GM12891 (cell line): ENCODE measurements around the gene SNCG.

Experiments
- POLR2A ChIP-seq: IDR thresholded peaks from 2 replicates; pipeline ENCODE4 v1.6.1; 2011; ENCODE audit warnings: low read depth, low read length, control low read depth
- SPI1 ChIP-seq: IDR thresholded peaks from 2 replicates; pipeline ENCODE4 v1.6.1; 2011; ENCODE audit warnings: low read depth, low read length, control low read depth

DNA sequence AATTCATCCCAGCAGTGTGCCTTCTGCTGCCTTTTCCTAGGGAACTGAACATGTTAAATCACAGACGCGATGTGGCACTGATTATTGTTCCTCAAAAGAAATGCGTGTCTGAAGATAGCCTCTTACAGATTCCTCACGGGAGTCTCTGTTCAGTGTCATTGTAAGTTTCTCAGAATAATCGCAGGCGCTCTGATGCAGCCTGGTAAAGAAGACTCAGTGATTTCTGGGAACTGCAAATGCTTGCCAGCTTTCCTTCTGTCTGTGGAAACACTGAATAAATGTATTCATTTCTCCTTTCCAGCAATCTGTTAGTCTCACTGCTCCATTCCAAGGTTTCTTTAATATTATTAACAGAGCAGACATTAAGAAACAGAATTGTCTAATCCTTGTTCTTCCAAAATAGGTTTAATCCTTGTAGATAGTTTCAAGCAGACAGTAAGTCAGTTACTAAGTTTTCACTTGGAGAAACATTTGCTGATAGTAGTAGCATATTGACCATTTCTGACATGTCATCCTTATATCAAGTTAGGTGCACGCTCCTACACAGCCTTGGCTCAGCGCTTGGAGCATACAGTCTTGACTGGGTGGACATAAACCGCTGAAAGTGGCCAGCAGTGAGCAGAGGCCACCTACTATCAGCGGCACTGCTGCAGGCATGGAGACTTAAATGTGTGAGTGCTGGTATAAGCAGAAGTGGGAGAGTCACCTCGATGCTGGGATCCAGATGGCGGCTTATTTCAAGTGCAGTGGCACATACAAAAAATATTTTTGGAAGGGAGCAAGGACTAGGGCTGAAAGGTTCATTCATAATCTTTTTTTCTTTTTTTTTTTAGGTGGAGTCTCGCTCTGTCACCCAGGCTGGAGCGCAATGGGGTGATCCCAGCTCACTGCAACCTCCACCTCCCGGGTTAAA, 28.7 kb upstream of the SNCG start:
- no peak for TF ChIP-seq POLR2A
- no peak for TF ChIP-seq SPI1
